HCEC 1CT (cell line): ENCODE results near the gene SLC25A51.

Experiments
- DNase-seq: peaks from one replicate; pipeline ENCODE4 v3.0.0-alpha.2; 2017

SLC25A51 gene

GRCh38 chr9:37903647-37904444, at the start of gene SLC25A51:
SLC25A51 (minus strand) TSS chr9:37904127; CDS start chr9:37888550, 15,577 bp downstream.
- peak; percentile 84 for DNase-seq

GRCh38 chr9:37953206-37953774, 49.4 kb upstream of the SLC25A51 start:
- no peak for DNase-seq

- peak; percentile 79 for DNase-seq
These were observed 48.8 kb upstream of the SLC25A51 start for GRCh38 chr9:37952731-37953130.

- DNase-seq: no peak
These were observed 47.9 kb upstream of the SLC25A51 start for GRCh38 chr9:37951671-37952449.

- no peak for DNase-seq
These were observed 46.6 kb upstream of the SLC25A51 start for GRCh38 chr9:37950561-37950960.

- no peak for DNase-seq
These were observed 45.6 kb upstream of the SLC25A51 start for GRCh38 chr9:37949576-37949975.

GRCh38 chr9:37948417-37948980, 44.6 kb upstream of the SLC25A51 start:
- no peak for DNase-seq

GRCh38 chr9:37947977-37948376, 44.0 kb upstream of the SLC25A51 start:
- no peak for DNase-seq

GRCh38 chr9:37947471-37947870, 43.5 kb upstream of the SLC25A51 start:
- no peak for DNase-seq

GRCh38 chr9:37946971-37947370, 43.0 kb upstream of the SLC25A51 start:
- DNase-seq: no peak

GRCh38 chr9:37946041-37946440, 42.1 kb upstream of the SLC25A51 start:
- no peak for DNase-seq

GRCh38 chr9:37944671-37945481, 40.9 kb upstream of the SLC25A51 start:
- DNase-seq: peak; percentile 28

GRCh38 chr9:37944266-37944650, 40.3 kb upstream of the SLC25A51 start:
- no peak for DNase-seq

GRCh38 chr9:37943345-37944265, 39.7 kb upstream of the SLC25A51 start:
- DNase-seq: peak; percentile 82

- DNase-seq: no peak
These were observed 38.9 kb upstream of the SLC25A51 start for GRCh38 chr9:37942621-37943344.

GRCh38 chr9:37941253-37941652, 37.3 kb upstream of the SLC25A51 start:
- no peak for DNase-seq

- DNase-seq: no peak
These were observed 35.7 kb upstream of the SLC25A51 start for GRCh38 chr9:37939575-37940095.

GRCh38 chr9:37938121-37938891, 34.4 kb upstream of the SLC25A51 start:
- DNase-seq: peak; percentile 86

GRCh38 chr9:37937366-37937765, 33.4 kb upstream of the SLC25A51 start:
- DNase-seq: no peak

GRCh38 chr9:37936965-37937364, 33.0 kb upstream of the SLC25A51 start:
- peak; percentile 66 for DNase-seq
